Measurements from ENCODE around the gene ASB11. TPM values are rescaled to one million over a fixed set of nuclear protein-coding genes. Genes with fewer than 3 reads are reported as not detected.

The ASB11 gene
- total RNA-seq, 1 experiment from 2014 or later, result not detected

GRCh38 chrX:15343075-15343476 lies 27.6 kb upstream of the ASB11 start:
- no CpG with 5 or more reads among the region's 5 CpGs for WGBS (ENCODE audit: extremely low coverage, insufficient read length, low lambda C conversion rate)

More at GRCh38 chrX:15343075-15343476, 27.6 kb upstream of the ASB11 start:
- H3K9ac ChIP-seq (ENCODE audit: extremely low read depth, insufficient read length, low read length), result no peak overlapping the region
- no peak overlapping the region for H3K4ac ChIP-seq (ENCODE audit: low read depth, low read length)
- H2BK5ac ChIP-seq (ENCODE audit: insufficient read length, low read length), result no peak overlapping the region
- Mint-ChIP-seq H3K27ac (no peak overlapping the region), H3K4me1 (peaks cover 7% of the 10 kb centered on the region in 2 experiments), H3K9me3 (peaks cover 0 to 3% of the 10 kb centered on the region in 2 experiments; a peak in 1 of 5 replicates), H3K4me3 (no peak overlapping the region), H3K36me3 (ENCODE audit: insufficient read depth in 1 of 3, low read depth in 3 of 3) (no peaks in the 10 kb centered on the region), H3K27me3 (ENCODE audit: low read depth) (peaks cover 65% of the 10 kb centered on the region)
- no peak overlapping the region for H3K14ac ChIP-seq (ENCODE audit: insufficient read depth, low read length)
- no peak for TF ChIP-seq CTCF (conservative IDR thresholded peaks at IDR 0.05)
- H4K20me1 ChIP-seq (ENCODE audit: control insufficient read depth, insufficient read depth, insufficient read length), result no peaks in the 10 kb centered on the region
- DNase-seq, result no peak
- H3K27ac ChIP-seq (ENCODE audit: insufficient read length, low read depth, low read length), result no peak overlapping the region
- H2BK12ac ChIP-seq (ENCODE audit: insufficient read length, low read depth, low read length), result no peak overlapping the region
- no peak overlapping the region for H2BK20ac ChIP-seq (ENCODE audit: low read depth, low read length, poor library complexity, severe bottlenecking)
- no peak overlapping the region for H4K91ac ChIP-seq (ENCODE audit: insufficient read length, low read depth, low read length)
- H3K9me3 ChIP-seq (ENCODE audit: control insufficient read depth, low read depth, low read length), result no peaks in the 10 kb centered on the region
- no peaks in the 10 kb centered on the region for H3K79me1 ChIP-seq (ENCODE audit: insufficient read depth, low read depth, low read length, poor library complexity, severe bottlenecking)
- no peak overlapping the region for H2BK15ac ChIP-seq (ENCODE audit: low read depth, low read length)
- H3T11ph ChIP-seq (ENCODE audit: low read length), result no peak overlapping the region
- H3K23me2 ChIP-seq (ENCODE audit: insufficient read length, low read depth, low read length, poor library complexity, severe bottlenecking), result no peaks in the 10 kb centered on the region
- H4K8ac ChIP-seq (replicated peaks; ENCODE audit: insufficient read length, low read depth, low read length), result no peak overlapping the region
- H3K23ac ChIP-seq (ENCODE audit: insufficient read length, low read depth, low read length), result no peak overlapping the region
- H3K56ac ChIP-seq (ENCODE audit: insufficient read length, low read depth, low read length), result no peak overlapping the region
- H3K27me3 ChIP-seq (ENCODE audit: insufficient read depth, low read length), result peaks cover 2% of the 10 kb centered on the region; the same call in 1 of the 2 replicates
- no peak overlapping the region for H2AK5ac ChIP-seq (ENCODE audit: insufficient read length, low read length)
- no peak overlapping the region for H3K18ac ChIP-seq (ENCODE audit: insufficient read length, low read depth, low read length)
- H3K4me2 ChIP-seq (ENCODE audit: insufficient read depth, insufficient read length, low read length), result no peak overlapping the region
- no peak overlapping the region for H4K5ac ChIP-seq (ENCODE audit: insufficient read length, low read depth, low read length)
- no peak overlapping the region for H2AFZ ChIP-seq (ENCODE audit: low read length)
- H2BK120ac ChIP-seq (ENCODE audit: low read depth, low read length, poor library complexity, severe bottlenecking), result no peak overlapping the region
- H3K4me1 ChIP-seq (ENCODE audit: insufficient read depth, low read length), result no peaks in the 10 kb centered on the region
- no peaks in the 10 kb centered on the region for H3K79me2 ChIP-seq (ENCODE audit: insufficient read depth, low read length)

Measured in H9 (cell line).